Renal cortical epithelial cell (primary cell): ENCODE data around the gene FASN. TPM values are rescaled to one million over a fixed set of nuclear protein-coding genes. Genes with fewer than 3 reads are reported as not detected.

Experiments
- DNase-seq: peaks from one replicate; pipeline ENCODE4 v3.0.0-alpha.2; 2011; ENCODE audit warnings: low read depth
- total RNA-seq: library from RNA; depleted of rRNA; stranded (reverse); fragments of >200 nt; gene quantifications from 2 replicates; pipeline ENCODE4 v1.2.3, GENCODE V29; 2014

Gene FASN
- total RNA-seq, 1 donor from 2014 or later = 103 TPM

DNA sequence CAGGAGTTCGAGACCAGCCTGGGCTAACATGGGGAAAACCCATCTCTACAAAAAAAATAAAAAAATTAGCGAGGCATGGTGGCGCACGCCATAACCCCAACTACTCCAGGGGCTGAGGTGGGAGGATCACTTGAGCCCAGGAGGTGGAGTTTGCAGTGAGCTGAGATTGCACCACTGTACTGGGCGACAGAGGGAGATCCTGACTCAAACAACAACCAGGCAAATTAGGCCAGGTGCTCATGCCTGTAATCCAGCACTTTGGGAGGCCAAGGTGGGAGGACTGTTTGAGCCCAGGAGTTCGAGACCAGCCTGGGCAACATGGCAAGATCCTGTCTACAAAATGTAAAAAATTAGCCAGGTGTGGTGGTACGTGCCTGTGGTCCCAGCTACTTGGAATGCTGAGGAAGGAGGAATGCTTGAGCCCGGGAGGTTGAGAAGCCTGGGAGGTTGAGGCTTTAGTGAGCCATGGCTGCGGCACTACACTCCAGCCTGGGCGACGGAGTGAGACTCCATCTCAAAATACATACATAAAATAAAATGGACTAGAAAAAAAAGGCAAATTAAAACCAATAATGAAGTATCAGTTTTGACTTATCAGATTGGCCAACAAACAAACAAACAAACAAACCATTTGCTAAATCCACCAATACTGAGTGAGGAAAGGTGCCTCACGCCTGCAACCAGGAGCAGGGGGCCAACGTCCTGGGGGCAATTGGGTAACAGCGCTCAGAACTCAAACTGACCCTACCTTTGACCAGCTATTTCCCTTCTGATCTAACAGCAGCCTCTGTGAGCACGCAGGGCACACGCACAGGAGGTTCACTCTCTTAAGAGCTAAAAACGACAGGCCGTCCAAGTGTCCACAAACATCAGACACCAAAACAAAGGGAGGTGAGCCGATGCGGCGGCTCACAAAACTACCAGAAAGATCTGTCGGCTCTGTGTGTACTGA lies 19.4 kb upstream of the FASN start:
- DNase-seq = no peak

DNA sequence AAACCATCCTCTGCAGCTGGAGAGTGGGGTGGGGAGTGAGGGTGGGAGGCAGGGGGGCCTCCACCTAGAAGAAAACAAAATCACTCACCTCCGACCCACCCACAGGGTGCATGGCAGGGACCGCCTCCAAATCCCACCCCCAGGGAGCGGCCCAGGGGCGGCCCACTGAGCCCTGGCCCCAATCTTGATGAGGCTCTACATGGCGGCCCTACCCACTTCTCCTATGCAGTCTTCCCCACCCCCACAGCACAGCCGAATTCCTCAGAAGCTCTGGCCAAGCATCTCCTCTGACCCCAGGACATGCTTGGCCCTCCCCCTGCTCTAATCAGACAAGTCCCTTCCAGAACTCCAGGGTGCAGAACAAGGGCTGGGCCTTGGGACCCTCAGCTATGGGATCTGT lies 18.2 kb upstream of the FASN start:
- no peak for DNase-seq

DNA sequence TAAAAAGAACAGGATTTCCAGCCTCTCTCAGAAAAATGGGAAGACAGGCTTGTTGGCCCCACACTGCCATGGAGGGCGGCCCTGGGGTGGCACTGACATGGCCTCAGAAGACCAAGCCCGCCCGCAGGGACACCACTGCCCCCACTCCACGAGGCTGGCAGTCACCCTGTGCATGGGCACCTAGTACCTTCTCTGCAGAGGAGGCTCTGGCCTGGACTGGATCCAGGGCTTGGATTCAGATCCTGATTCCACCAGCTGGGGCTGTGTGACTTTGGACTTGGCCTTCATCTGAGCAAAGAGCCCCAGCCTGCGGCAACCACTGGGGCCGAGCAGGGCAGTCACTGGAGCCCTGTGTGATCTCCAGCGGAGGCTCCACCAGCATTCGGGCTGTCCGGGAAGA lies 16.8 kb upstream of the FASN start:
- no peak for DNase-seq

DNA sequence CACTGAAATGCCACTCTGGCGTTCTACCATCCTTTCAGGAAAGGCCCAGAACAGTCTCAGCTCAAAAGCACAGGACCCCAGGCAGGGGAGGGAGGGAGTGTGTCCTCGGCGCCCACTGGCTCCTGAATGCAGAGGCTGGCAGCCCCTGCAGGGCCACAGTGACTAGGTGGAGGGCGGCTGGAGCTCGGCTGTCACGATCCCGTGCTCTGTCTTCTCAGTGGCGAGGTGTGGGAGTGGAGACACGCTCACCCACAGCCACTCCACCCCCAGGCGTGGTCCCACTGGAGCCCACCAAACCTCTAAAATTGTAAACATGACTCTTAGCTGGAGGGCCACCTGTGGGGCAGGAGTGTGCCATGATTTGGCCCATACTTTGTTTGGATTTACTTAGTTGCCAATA lies 16.4 kb upstream of the FASN start:
- no peak for DNase-seq

DNA sequence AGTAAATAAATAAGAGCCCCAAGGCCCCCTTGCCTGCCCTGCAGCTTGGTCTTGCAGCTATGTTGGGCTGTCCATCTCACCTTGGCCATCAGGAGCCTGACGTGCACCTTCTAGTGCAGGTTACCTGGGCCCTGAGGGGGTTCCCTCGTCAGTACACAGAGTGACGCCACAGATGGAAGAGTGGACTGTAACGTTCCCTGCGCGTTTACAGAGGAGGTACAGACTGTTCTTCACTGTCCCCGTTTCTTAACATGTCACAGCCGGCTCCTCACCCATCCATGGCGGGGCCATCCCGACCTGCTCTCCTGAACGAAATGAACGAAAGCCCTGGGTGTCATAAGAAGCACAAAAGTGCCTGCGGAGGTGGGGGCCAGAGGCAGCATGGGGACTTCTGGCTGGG lies 15.9 kb upstream of the FASN start:
- DNase-seq = no peak

DNA sequence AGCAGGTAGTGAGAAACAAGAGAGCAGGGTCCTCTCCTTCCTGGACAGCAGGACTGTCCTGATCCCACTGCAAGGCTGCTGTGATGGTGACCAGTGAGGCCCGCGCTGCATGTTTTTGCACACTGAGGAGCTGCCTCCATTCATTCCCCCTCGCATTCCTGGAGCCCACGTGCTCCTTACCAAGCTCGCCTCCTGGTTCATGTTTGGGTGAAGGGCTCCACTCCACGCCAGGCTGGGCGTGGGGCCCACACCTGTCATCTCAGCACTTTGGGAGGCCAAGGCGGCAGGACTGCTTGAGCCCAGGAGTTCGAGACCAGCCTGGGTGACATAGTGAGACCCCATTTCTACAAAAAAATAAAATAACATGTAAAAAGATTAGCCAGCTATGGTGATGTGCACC lies 15.4 kb upstream of the FASN start:
- DNase-seq = no peak

DNA sequence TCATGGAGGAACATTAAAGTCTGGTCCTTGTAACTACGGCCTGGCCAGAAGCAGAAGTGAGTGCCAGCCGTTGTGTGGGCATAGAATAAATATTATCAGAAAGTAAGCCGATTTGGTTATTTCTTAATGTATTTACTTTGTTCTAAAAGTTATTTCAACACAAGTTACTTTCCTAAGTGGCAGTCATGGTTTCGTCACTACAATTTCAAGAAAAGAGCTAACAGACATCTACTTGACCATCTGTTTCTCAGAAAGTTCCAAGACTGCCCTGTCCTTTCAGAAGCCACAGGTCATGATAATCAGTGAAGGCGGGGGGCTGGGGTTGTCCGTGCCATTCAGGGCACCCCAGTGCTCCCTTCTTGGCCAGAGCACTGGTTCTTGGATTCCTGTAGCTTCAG lies 14.9 kb upstream of the FASN start:
- DNase-seq = no peak

DNA sequence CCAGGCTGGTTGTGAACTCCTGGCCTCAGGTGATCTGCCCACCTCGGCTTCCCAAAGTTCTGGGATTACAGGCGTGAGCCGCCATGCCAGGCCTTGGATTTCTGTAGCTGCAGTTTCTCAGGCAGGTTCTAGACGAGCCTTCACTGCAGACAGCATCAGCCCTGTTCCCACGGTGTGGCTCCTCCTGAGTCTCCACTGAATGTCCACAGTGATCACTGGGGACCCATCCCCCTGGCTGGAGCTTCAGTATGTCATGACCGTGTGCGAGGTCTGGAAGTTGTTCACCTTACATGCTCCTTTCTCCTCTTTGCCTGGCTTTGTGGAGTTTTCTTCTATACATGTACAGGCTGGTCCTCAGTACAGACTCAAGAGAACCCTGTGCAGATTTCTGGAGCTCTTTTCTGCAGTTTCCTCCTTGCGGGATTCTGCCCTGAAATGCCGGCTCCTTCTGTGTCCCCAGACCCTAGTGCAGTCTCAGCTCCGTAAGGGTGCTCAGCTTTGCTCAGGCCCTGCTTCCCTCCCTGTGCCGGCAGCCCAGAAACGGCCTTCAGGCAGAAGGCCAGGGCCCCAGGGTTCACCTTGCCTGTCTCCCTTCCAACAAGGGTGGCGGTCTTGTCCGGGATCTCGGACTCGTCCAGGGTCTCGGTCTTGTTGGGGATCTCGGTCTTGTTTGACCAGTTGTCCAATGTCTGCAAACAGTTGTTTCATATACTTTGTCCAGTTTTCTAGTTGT lies 14.3 kb upstream of the FASN start:
- DNase-seq = no peak

DNA sequence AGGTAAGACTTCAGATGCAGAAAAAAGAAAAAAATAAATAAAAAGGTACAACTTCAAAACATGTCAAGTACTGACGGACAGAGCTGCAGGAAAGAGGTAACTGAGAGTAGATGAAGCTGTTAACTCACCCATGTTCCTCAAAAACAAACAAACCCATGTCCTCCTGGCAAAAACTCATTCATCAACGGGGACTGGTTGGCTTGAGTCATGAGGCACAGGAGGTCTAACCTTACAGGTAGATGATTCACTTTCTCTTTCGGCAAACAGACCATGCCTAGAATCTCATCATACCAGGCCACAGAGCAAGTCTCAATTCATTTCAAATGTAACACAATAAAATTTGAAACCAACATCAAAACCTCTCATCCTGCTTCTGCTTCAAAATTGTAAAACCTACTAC lies 12.3 kb upstream of the FASN start:
- peak; percentile 86 for DNase-seq

DNA sequence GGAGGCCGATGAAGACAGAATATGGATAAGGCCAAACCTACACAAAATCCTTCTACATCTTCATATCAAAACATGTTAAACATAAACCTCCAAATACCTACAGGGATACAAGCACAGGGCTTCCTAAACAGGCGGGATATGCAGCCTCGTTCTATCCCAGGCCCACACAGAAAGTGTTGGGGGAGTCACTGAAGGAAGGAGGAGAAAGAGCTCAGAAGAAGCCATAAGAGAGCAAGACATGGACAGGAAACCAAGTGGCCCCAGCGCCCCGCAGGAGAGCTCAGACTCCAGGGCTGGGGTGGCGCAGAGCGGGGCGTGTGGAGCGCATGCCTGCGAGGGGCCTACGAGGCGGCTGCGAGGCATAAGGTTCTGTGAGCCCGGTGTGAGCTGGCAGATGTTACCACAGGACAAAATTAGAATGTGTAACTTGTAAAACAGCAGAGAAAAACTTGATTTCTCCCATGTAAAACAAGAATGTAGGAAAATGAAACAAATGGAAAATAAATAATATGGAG lies 11.0 kb upstream of the FASN start:
- no peak for DNase-seq

DNA sequence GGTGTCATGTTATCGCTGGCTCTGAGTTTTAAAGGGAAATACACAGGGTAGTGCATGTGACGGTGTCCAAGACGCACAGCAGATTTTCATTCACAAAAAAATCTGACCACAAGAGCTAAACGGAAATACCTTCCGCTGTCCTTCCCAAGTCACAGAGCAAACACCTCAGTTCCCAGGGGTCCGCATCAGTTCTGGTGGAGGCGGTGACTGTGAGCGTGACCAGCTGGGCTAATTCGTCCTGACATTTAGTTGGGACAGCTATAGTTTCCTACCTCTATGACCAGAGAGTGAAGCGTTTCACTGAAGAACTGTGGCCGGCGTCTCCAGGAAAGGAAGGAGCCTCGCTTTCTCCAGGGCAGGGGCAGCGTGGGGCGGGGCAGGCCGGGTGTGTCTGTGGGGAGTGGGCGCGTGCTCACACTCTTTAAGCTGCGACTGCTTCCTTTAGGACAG lies 10.5 kb upstream of the FASN start:
- no peak for DNase-seq

DNA sequence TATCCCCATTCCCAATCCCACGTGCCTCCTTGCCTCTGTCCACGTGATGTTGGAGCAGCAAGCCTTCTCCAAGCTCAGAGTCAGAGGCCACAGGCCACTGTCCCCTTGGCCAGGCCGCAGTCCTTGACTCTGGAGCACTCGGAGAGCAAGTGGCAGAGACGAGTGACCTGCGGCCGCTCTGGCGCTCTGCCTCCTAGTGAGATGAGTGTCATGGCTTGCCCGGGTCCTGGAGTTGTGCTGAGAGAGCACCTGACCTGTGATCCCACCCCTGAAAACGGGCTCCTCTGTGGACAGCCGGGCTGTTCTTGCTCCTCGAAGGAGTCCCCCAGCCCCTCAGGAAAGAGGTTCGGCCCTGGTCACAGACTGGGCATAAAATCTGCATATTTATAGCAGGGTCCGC lies 10.0 kb upstream of the FASN start:
- DNase-seq = no peak

DNA sequence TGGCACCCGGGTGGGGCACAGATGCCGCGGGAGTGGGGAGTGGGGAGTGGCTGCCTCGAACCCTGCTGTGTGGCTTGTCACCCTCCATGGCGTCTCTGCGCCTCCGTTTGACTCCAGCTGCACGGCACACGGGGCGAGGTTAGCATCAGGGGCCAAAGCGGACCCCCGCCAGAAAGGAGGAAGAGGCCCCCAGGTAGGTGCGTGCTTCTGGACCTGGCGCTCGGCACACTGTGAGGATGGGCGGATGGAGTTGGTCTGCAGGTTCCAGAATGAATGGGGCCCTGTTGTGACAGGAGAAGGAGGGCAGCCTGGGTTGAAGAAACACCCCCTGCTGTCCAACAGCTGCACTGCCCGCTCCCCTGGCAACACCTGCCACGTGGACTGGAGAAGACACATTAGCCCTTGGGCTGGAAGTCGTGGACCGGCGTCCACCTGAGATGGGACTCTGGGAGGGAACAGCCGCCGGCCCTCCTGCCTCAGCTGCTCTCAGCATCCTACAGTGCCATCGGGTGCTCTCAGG lies 9.4 kb upstream of the FASN start:
- no peak for DNase-seq

DNA sequence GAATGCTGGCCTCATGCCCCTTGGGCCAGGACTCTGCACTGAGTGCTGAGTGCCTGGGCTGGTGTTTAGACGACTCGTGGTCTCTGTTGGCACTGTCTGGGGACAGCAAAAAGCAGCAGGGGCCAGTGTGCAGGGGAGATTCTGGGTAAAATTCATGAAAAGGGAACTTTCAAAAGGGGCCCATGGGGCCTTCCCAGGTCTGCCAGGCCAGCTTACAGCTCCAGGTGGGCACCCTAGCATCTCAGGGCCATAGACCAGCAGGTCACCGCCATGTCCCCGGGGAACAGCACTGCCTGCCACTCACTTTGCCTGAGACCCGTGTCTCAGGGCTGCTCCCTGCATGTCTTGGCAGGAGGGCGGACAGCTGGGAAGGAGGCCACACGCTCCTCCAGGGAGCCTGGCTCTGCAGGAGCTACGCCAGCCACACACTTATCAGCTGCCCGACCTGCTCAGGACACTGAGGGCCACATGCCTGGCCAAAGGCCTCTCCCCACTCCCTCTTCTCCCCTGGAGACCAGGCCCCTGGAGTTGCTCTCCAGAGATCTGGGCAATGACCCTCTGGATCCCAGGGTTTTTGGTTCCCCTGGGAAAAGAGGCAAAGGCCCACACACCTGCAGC lies 8.8 kb upstream of the FASN start:
- DNase-seq = no peak

DNA sequence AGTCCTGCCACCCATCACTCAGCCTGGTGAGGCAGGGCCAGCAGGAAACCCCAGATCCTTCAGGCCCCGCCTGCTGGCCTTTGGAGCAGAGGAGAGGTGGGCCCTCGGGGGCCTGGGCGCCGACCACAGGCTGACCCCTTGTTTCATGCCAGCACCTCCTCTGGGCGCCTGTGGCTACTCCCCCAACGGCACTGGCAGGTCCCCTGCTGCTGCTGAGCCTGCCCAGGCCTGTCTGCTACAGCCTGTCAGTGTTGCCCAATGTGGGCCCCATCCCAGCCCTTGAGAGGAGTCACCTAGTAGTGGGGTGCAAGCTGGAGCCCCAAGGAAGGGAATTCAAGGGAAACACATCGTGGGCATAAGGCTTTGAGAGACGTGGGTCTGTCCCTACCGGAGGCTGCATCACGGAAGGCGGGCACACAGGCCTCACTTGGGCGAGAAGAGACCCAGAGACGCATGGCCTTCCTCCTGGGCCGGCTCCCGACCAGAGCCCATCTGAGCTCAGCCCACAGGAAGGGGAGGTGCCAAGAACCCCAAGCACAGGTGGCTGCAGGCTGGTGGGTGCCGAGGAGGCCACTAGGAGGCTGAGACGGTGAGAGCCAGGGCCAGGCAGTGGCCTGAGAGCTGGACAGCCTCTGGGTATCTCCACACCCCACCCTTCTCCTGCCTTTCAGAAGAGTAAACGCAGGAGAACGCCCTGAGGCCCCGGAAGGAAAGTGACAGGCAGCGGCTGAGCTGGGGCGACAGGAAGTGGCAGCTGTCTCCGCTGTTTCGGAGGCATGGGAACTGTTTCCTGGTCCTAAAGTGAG lies 8.0 kb upstream of the FASN start:
- DNase-seq = peak; percentile 30

DNA sequence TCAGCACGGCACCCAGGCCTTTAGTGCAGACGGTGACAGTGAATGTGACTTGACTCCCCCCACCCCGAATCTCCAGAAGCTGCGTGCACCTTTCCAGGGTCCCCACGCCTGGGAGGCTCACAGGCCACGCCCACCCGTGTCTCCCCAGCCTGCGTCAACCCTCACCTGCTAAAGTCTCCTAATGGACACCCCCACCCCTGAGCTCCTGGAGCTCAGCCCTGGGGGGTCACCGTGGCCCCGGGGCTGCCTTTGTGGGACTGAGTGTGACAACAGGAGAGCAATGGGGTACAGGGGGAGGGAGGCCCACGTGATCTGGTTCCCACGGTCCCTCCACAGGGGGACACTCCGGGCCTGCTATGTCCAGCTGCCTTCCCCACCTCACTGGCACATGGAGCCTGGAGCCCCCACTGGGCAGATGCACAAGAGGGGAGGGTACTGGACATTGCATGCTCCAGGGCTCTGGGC lies 7.4 kb upstream of the FASN start:
- no peak for DNase-seq

DNA sequence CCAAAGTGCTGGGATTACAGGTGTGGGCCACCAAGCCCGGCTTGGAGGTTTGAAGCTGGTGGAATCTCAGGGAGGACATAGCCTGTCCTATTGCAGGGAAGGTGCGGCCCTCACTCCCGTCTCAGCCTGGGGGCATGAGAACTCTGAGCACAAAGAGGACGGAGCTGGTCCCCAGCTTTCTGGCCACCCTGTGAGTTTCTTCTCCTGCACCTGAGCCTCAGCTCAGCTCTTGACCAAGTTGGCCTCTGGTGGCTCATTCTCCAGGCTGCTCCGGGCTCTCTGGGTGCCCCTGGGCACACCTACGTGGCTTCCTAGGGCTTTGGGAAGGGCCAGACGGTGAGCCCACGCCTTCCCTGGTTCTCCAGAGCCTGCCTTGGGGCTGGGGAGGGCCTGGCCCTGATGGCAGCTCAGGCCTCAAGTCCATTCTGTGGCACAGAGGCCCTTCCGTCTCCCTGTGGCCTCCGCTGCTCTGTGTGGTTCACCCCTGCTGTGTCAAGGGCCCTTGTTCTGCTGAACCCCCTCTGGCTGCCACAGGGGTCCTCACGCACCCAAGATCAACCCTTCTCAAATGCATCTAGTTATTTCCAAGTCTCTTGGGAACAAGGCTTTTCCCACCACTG lies 6.9 kb upstream of the FASN start:
- DNase-seq = no peak

DNA sequence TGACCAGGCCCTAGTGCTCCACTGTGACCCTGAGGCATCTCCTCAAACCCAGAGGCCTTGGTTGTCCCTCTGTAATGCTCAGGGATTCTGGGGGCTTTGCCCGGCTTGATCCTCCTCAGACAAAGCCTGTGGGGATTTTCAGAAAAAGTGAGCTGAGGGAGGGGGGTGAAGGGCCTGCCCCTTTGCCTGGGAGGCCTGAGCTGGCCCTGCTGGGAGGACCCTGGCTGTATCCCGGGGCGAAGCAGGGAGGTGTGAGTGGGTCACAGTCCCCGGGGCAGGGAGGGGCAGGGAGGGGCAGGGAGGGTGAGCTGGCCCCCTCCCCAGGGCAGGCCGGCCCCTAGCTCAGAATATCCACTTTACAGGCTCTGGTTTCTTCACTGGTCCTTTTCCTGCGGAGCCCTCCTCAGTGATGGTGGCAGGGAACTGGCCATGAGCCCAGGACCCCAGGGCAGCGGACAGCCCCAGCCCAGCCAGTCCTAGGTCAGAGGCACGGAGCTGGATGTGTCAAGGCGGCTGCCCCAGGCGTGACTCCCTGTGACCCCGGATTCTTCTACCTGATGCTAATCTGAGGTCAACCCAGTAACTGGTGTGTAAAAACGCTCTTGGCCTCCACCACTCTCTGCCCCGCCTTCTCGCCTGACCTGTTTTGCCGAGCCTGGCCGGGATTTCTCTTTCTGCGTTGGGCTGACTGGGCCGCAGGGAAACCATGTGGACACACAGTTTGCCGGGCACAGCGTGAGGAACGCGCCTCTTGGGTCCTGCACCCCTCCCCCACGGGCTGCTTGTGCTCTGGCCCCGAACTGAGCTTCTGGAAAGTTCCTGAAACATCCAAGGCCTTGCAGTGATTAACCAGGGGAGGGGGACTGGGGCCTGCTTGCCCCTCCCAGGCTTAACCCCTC lies 5.8 kb upstream of the FASN start:
- peak; percentile 56 for DNase-seq

DNA sequence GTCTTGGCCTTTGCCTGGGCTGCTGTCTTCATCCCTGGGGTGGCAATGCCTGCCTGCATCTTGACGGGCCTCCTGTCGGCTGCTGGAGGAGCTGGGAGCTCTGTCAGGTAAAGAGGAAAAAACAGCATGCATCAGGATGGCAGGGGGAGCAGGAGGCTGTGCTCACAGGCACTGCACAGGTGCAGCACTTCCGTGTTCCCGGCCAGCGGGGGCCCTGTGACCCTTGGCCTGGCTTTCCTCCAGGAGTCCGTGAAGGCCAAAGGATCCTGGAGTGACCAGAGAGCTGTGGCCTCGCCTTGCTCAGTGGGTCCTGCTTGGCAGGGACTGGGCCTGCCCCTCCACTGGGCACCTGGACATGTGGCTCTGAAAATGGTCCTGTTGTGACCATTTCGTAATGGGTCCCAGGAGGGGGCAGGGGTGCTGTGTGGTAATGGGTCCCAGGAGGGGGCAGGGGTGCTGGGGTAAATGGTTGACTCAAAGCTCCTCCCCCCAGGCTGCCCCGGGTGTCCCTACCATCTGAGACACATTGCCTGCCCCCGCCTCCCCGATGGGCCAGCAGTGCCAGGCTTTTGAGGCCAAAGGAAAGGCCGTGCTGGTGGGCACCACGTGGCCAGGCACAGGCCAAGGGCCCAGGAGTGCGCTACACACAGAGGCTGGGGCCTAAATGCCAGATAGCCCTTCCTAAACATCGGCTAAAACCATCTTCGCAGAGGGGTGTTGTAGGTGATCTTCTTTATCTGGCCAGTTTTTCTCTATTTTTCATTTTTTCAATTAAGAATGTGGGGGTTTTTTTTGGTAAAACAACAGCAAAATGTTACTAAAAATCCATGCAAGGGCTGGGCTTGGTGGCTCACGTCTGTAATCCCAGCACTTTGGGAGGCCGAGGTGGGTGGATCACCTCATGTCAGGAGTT lies 4.0 kb upstream of the FASN start:
- peak; percentile 39 for DNase-seq
